BLaER1 (cell line): ENCODE measurements around the gene AEBP1.

ENCODE experiments used
- H3K27ac ChIP-seq: shearing (Covaris generic); formaldehyde crosslinking; 2 replicates; pipeline ENCODE4 v1.8.1; 2022
- H3K27me3 ChIP-seq: shearing (Covaris generic); formaldehyde crosslinking; 2 replicates; pipeline ENCODE4 v1.8.1; 2022
- H3K36me3 ChIP-seq: shearing (Covaris generic); formaldehyde crosslinking; 2 replicates; pipeline ENCODE4 v1.8.1; 2022
- H3K4me1 ChIP-seq: shearing (Covaris generic); formaldehyde crosslinking; 2 replicates; pipeline ENCODE4 v1.8.1; 2022
- H3K4me2 ChIP-seq: shearing (Covaris generic); formaldehyde crosslinking; 2 replicates; pipeline ENCODE4 v1.8.1; 2022
- H3K4me3 ChIP-seq: shearing (Covaris generic); formaldehyde crosslinking; 2 replicates; pipeline ENCODE4 v1.8.1; 2022
- H3K9ac ChIP-seq: shearing (Covaris generic); formaldehyde crosslinking; 2 replicates; pipeline ENCODE4 v1.8.1; 2022
- H3K9me3 ChIP-seq: shearing (Covaris generic); formaldehyde crosslinking; 2 replicates; pipeline ENCODE4 v1.8.1; 2022
- H4K20me1 ChIP-seq: shearing (Covaris generic); formaldehyde crosslinking; 2 replicates; pipeline ENCODE4 v1.8.1; 2022
- Cebpa-rat ChIP-seq: shearing (Covaris generic); IDR thresholded peaks from 2 replicates; pipeline ENCODE4 v1.8.1; 2022

Gene AEBP1

GRCh38 chr7:44150966-44151941 lies 47.1 kb downstream of the AEBP1 start:
- no peaks in the 10 kb centered on the region for H3K36me3 ChIP-seq
- no peak overlapping the region for H3K4me2 ChIP-seq
- H3K4me1 ChIP-seq = no peaks in the 10 kb centered on the region
- no peak overlapping the region for H3K9ac ChIP-seq
- no peaks in the 10 kb centered on the region for H4K20me1 ChIP-seq
- no peak overlapping the region for H3K27ac ChIP-seq
- TF ChIP-seq Cebpa-rat = no peak
- H3K27me3 ChIP-seq = no peaks in the 10 kb centered on the region
- no peaks in the 10 kb centered on the region for H3K9me3 ChIP-seq
- no peak overlapping the region for H3K4me3 ChIP-seq

GRCh38 chr7:44151956-44152355 lies 47.8 kb downstream of the AEBP1 start:
- Histone ChIP-seq H3K4me3 (no peak overlapping the region), H3K4me2 (no peak overlapping the region), H4K20me1 (no peaks in the 10 kb centered on the region), H3K27ac (no peak overlapping the region), H3K9me3 (no peaks in the 10 kb centered on the region), H3K4me1 (no peaks in the 10 kb centered on the region), H3K36me3 (no peaks in the 10 kb centered on the region), H3K9ac (no peak overlapping the region), H3K27me3 (no peaks in the 10 kb centered on the region)
- no peak for TF ChIP-seq Cebpa-rat

GRCh38 chr7:44152971-44153947 lies 49.1 kb downstream of the AEBP1 start:
- no peak for TF ChIP-seq Cebpa-rat
- H3K9me3 ChIP-seq = no peaks in the 10 kb centered on the region
- no peaks in the 10 kb centered on the region for H3K4me1 ChIP-seq
- H3K4me2 ChIP-seq = no peak overlapping the region
- no peaks in the 10 kb centered on the region for H4K20me1 ChIP-seq
- no peaks in the 10 kb centered on the region for H3K27me3 ChIP-seq
- no peaks in the 10 kb centered on the region for H3K36me3 ChIP-seq
- no peak overlapping the region for H3K27ac ChIP-seq
- no peak overlapping the region for H3K4me3 ChIP-seq
- no peak overlapping the region for H3K9ac ChIP-seq

- Histone ChIP-seq H3K9ac (no peak overlapping the region), H3K4me2 (no peak overlapping the region), H4K20me1 (no peaks in the 10 kb centered on the region), H3K36me3 (no peaks in the 10 kb centered on the region), H3K9me3 (no peaks in the 10 kb centered on the region), H3K4me1 (no peaks in the 10 kb centered on the region), H3K4me3 (no peak overlapping the region), H3K27me3 (no peaks in the 10 kb centered on the region), H3K27ac (no peak overlapping the region)
- no peak for TF ChIP-seq Cebpa-rat
These were observed 49.8 kb downstream of the AEBP1 start for GRCh38 chr7:44153948-44154335.

- Histone ChIP-seq H3K36me3 (no peaks in the 10 kb centered on the region), H3K27me3 (no peaks in the 10 kb centered on the region), H3K27ac (no peak overlapping the region), H3K9ac (no peak overlapping the region), H3K4me2 (no peak overlapping the region), H4K20me1 (no peaks in the 10 kb centered on the region), H3K4me3 (no peak overlapping the region), H3K9me3 (no peaks in the 10 kb centered on the region), H3K4me1 (no peaks in the 10 kb centered on the region)
- TF ChIP-seq Cebpa-rat = no peak
These were observed 50.6 kb downstream of the AEBP1 start for GRCh38 chr7:44154703-44155102.

- Histone ChIP-seq H3K36me3 (no peaks in the 10 kb centered on the region), H3K9me3 (no peaks in the 10 kb centered on the region), H3K27ac (no peak overlapping the region), H4K20me1 (no peaks in the 10 kb centered on the region), H3K4me3 (no peak overlapping the region), H3K9ac (no peak overlapping the region), H3K4me1 (no peaks in the 10 kb centered on the region), H3K4me2 (no peak overlapping the region), H3K27me3 (no peaks in the 10 kb centered on the region)
- TF ChIP-seq Cebpa-rat = no peak
These were observed 51.3 kb downstream of the AEBP1 start for GRCh38 chr7:44155191-44156185.

GRCh38 chr7:44156453-44157010 lies 52.4 kb downstream of the AEBP1 start:
- no peaks in the 10 kb centered on the region for H3K36me3 ChIP-seq
- TF ChIP-seq Cebpa-rat = no peak

GRCh38 chr7:44157116-44158080 lies 53.3 kb downstream of the AEBP1 start:
- no peak overlapping the region for H3K27ac ChIP-seq
- no peak overlapping the region for H3K9ac ChIP-seq

More at GRCh38 chr7:44156453-44157010, 52.4 kb downstream of the AEBP1 start:
- no peaks in the 10 kb centered on the region for H3K27me3 ChIP-seq
- H3K4me1 ChIP-seq = no peaks in the 10 kb centered on the region
- no peak overlapping the region for H3K9ac ChIP-seq
- no peaks in the 10 kb centered on the region for H3K9me3 ChIP-seq
- no peaks in the 10 kb centered on the region for H4K20me1 ChIP-seq
- no peak overlapping the region for H3K27ac ChIP-seq
- H3K4me2 ChIP-seq = no peak overlapping the region
- no peak overlapping the region for H3K4me3 ChIP-seq

More at GRCh38 chr7:44157116-44158080, 53.3 kb downstream of the AEBP1 start:
- Histone ChIP-seq H3K4me3 (no peak overlapping the region), H3K27me3 (no peaks in the 10 kb centered on the region), H4K20me1 (no peaks in the 10 kb centered on the region), H3K9me3 (no peaks in the 10 kb centered on the region), H3K4me1 (no peaks in the 10 kb centered on the region), H3K36me3 (no peaks in the 10 kb centered on the region), H3K4me2 (no peak overlapping the region)
- no peak for TF ChIP-seq Cebpa-rat
